K562 (cell line): Measurements from ENCODE around the gene PIK3R1. TPM values are rescaled to one million over a fixed set of nuclear protein-coding genes. Genes with fewer than 3 reads are reported as not detected.

Experiments used
- BACH1 ChIP-seq: fragments of 200-800 bp; sonication (Bioruptor generic); IDR thresholded peaks from 2 replicates; pipeline ENCODE4 v1.6.1; 2016; ENCODE audit warnings: missing genetic modification characterization, missing compliant biosample characterization
- CBX8 ChIP-seq: fragments of 200-600 bp; sonication (generic); IDR thresholded peaks from 2 replicates; pipeline ENCODE4 v1.6.1; 2012; ENCODE audit warnings: borderline replicate concordance, mixed run types, low read depth, mild to moderate bottlenecking, moderate library complexity, mixed read lengths, low read length, control low read depth, inconsistent platforms; ENCODE audit not compliant: poor library complexity, severe bottlenecking; ENCODE audit errors: extremely low read depth
- CHD4 ChIP-seq: fragments of 200-600 bp; sonication (generic); IDR thresholded peaks from 3 replicates; pipeline ENCODE4 v1.6.1; 2012; ENCODE audit warnings: low read depth, mild to moderate bottlenecking, mixed read lengths, low read length, inconsistent platforms; ENCODE audit not compliant: insufficient read depth, insufficient replicate concordance, poor library complexity, severe bottlenecking
- EP400 ChIP-seq: fragments of 450-650 bp; IDR thresholded peaks from 2 replicates; pipeline ENCODE4 v1.6.1; 2017; ENCODE audit warnings: antibody characterized with exemption, mild to moderate bottlenecking, moderate library complexity
- FOXP1 ChIP-seq: sonication (generic); formaldehyde crosslinking; IDR thresholded peaks from 2 replicates; pipeline ENCODE4 v1.8.0; 2022; ENCODE audit warnings: mild to moderate bottlenecking, missing genetic modification reagents
- HDAC3 ChIP-seq: fragments of 450-650 bp; IDR thresholded peaks from 2 replicates; pipeline ENCODE4 v1.6.1; 2018; ENCODE audit warnings: borderline replicate concordance, mild to moderate bottlenecking, moderate library complexity; ENCODE audit not compliant: partially characterized antibody
- HINFP ChIP-seq: fragments of 450-650 bp; conservative IDR thresholded peaks from 2 replicates; pipeline ENCODE4 v1.6.1; 2016; ENCODE audit warnings: missing genetic modification characterization, low read depth, mild to moderate bottlenecking, control low read depth, missing compliant biosample characterization
- MLLT1 ChIP-seq, 2 experiments: fragments of 450-650 bp; IDR thresholded peaks; 2 replicates each; pipeline ENCODE4 v1.6.1; 2016
- NBN ChIP-seq: fragments of 450-650 bp; IDR thresholded peaks from 2 replicates; pipeline ENCODE4 v1.6.1; 2016; ENCODE audit warnings: low read depth, mild to moderate bottlenecking
- PHTF2 ChIP-seq: fragments of 250-450 bp; sonication (Bioruptor Pico); IDR thresholded peaks from 2 replicates; pipeline ENCODE4 v1.5.0; 2021; ENCODE audit warnings: mild to moderate bottlenecking
- PML ChIP-seq: IDR thresholded peaks from 2 replicates; pipeline ENCODE4 v1.6.1; 2012; ENCODE audit warnings: low read length, inconsistent platforms
- SRSF9 ChIP-seq: fragments of 200-400 bp; formaldehyde crosslinking; IDR thresholded peaks from 2 replicates; pipeline ENCODE4 v1.6.1; 2017; ENCODE audit warnings: low read depth, low read length, borderline replicate concordance
- TOE1 ChIP-seq, 2 experiments: fragments of 450-650 bp in 1 of 2; sonication (generic) in 1 of 2; formaldehyde crosslinking in 1 of 2; IDR thresholded peaks; 2 replicates each; pipeline versions ENCODE4 v1.7.1 to v1.8.0; 2016 to 2022; ENCODE audit warnings: borderline replicate concordance in 2 of 2, mild to moderate bottlenecking in 2 of 2, antibody characterized with exemption in 1 of 2, inconsistent platforms in 1 of 2, low read depth in 1 of 2, missing genetic modification reagents in 1 of 2, moderate library complexity in 1 of 2
- TSC22D4 ChIP-seq: fragments of 450-650 bp; IDR thresholded peaks from 2 replicates; pipeline ENCODE4 v1.6.1; 2016; ENCODE audit warnings: missing genetic modification characterization, missing biosample characterization, control low read depth
- XRCC3 ChIP-seq: fragments of 450-650 bp; IDR thresholded peaks from 2 replicates; pipeline ENCODE4 v1.6.1; 2017; ENCODE audit warnings: mild to moderate bottlenecking, moderate library complexity
- ZBTB33 ChIP-seq: sonication (generic); formaldehyde crosslinking; IDR thresholded peaks from 2 replicates; pipeline ENCODE4 v1.8.1; 2023; ENCODE audit warnings: mild to moderate bottlenecking, missing genetic modification reagents
- ZNF445 ChIP-seq: fragments of 250-450 bp; sonication (Bioruptor Pico); IDR thresholded peaks from 2 replicates; pipeline ENCODE4 v1.4.0; 2020; ENCODE audit warnings: low read depth, mild to moderate bottlenecking, moderate library complexity
- polyA plus RNA-seq, 8 experiments: library from polyadenylated mRNA; depleted of rRNA in 4 of 8; stranded (reverse) in 5 of 8; unstranded in 3 of 8; fragments of >200 nt; fragmentation: Nextera tagmentation in 2 of 8; fragmentation: Illumina TruSeq in 1 of 8; extraction: Ambion mirVana in 2 of 8; extraction: Trizol in 1 of 8; gene quantifications; 2 replicates each; pipeline versions ENCODE4 v1.2.1 to v1.2.3, GENCODE V29; 2011 to 2014; ENCODE audit warnings: inconsistent platforms in 1 of 8, missing spikeins in 1 of 8
- total RNA-seq, 7 experiments: library from RNA; depleted of rRNA in 6 of 7; stranded (reverse); fragments of >200 nt in 6 of 7; fragmentation: Illumina TruSeq in 2 of 7; extraction: Trizol in 2 of 7; gene quantifications; 2 replicates each; pipeline versions ENCODE4 v1.2.1 to v1.2.3, GENCODE V29; 2011 to 2021; ENCODE audit warnings: low replicate concordance in 1 of 7
- TF ChIP-seq, protein P1 (sequence below): fragments of 250-450 bp; sonication (Bioruptor Pico); IDR thresholded peaks from 2 replicates; pipeline ENCODE4 v1.9.0; 2021; ENCODE audit warnings: mild to moderate bottlenecking, inconsistent platforms

Gene PIK3R1
- total and polyA plus RNA-seq, 9 of the 15 experiments (the other 6 are each of a cell fraction or from before 2014, with no cell fraction given) = 1.1 to 9.7 (median 4.8) TPM

DNA sequence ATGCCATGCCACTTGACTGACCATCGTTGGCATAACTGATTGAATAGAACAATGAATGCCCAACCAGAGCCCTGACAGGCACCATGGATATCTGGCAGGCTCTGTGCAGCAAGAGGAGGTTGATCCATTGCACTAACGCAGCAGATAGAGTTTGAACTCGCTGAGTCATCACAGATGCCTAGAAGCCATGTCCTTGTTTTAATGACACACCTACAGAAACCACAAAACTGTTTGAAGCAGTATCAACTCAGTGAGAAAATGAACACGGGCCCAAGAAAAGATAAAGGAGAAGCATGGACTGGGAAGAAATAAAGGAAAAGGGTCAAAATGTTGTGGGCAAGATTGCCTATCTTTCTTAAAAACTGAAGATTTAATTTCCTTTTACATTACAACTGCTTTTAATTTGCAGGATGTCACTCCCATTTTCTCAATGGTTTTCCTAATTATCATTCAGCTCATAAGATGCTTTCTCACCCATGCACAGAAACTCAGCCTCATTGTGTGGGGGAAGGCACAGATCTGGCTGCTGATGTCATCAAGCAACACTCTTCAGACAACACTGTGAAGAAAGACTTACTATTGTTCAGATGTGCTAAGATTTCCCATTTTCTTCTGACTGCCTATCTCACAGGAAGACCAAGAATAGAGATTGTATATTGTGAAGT is 129.0 kb downstream of the PIK3R1 start (continued):
- TF ChIP-seq TOE1 (IDR thresholded peaks at IDR 0.05; ENCODE audit: borderline replicate concordance) = no peak
- no peak for TF ChIP-seq TOE1 (CRISPR knock-in tag; IDR thresholded peaks at IDR 0.05; ENCODE audit: borderline replicate concordance, low read depth)
- TF ChIP-seq NBN = peak; percentile 83; the same call in 1 of the 2 replicates
- no peak for TF ChIP-seq XRCC3
- TF ChIP-seq EP400 = 0 out of 2 replicates have a peak, but pooled peaks have one; percentile 25
- no peak for TF ChIP-seq SRSF9
- TF ChIP-seq PML = 0 out of 2 replicates have a peak, but pooled peaks have one; percentile 32
- no peak for TF ChIP-seq CBX8
- no peak for TF ChIP-seq ZNF445 (CRISPR knock-in tag)
- TF ChIP-seq BACH1 (tag) = peak; percentile 93
- TF ChIP-seq ZBTB33 (CRISPR knock-in tag) = no peak
- no peak for TF ChIP-seq PHTF2
- no peak for TF ChIP-seq HINFP (tag)
- no peak for TF ChIP-seq CHD4
- TF ChIP-seq MLLT1 (IDR thresholded peaks at IDR 0.05) = peak in 1 of 2 experiments; percentile 88; a peak in 2 of 4 replicates
- TF ChIP-seq, protein P1, sequence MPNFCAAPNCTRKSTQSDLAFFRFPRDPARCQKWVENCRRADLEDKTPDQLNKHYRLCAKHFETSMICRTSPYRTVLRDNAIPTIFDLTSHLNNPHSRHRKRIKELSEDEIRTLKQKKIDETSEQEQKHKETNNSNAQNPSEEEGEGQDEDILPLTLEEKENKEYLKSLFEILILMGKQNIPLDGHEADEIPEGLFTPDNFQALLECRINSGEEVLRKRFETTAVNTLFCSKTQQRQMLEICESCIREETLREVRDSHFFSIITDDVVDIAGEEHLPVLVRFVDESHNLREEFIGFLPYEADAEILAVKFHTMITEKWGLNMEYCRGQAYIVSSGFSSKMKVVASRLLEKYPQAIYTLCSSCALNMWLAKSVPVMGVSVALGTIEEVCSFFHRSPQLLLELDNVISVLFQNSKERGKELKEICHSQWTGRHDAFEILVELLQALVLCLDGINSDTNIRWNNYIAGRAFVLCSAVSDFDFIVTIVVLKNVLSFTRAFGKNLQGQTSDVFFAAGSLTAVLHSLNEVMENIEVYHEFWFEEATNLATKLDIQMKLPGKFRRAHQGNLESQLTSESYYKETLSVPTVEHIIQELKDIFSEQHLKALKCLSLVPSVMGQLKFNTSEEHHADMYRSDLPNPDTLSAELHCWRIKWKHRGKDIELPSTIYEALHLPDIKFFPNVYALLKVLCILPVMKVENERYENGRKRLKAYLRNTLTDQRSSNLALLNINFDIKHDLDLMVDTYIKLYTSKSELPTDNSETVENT (CRISPR knock-in tag) = no peak
- no peak for TF ChIP-seq HDAC3
- TF ChIP-seq FOXP1 (CRISPR knock-in tag) = no peak
- TF ChIP-seq TSC22D4 = no peak
